Esophagus muscularis mucosa (tissue), 4 donors: ENCODE results near the gene CPNE7. TPM values are rescaled to one million over a fixed set of nuclear protein-coding genes. Genes with fewer than 3 reads are reported as not detected.
"Not testable (repeated sequence)": the region's sequence is repeated elsewhere in the genome, so short reads cannot be mapped to it uniquely, and the experiment has no call there.

Experiments used
- DNase-seq: peaks from one replicate; pipeline ENCODE4 v3.0.0-alpha.2; 2017; ENCODE audit errors: extremely low spot score
- H3K27ac ChIP-seq, 4 donors: fragments of 200-600 bp; sonication (generic); replicated peaks in 1 of 4; 1 replicate in 3 of 4; 2 replicates in 1 of 4; pipeline ENCODE4 v1.5.1; 2016 to 2019; ENCODE audit warnings: mild to moderate bottlenecking in 1 of 4
- H3K27me3 ChIP-seq, 4 donors: fragments of 200-600 bp; sonication (generic); one replicate each; pipeline versions ENCODE4 v1.5.1 to v1.6.0; 2016 to 2019
- H3K36me3 ChIP-seq, 4 donors: fragments of 200-600 bp; sonication (generic); one replicate each; pipeline ENCODE4 v1.5.1; 2016 to 2019
- H3K4me1 ChIP-seq, 4 donors: fragments of 200-600 bp; sonication (generic); one replicate each; pipeline ENCODE4 v1.5.1; 2016 to 2019
- H3K4me3 ChIP-seq, 4 donors: fragments of 200-600 bp; sonication (generic); 1 replicate in 2 of 4; 2 replicates in 2 of 4; pipeline ENCODE4 v1.5.1; 2016 to 2019; ENCODE audit warnings: mild to moderate bottlenecking in 4 of 4, moderate library complexity in 1 of 4
- H3K9me3 ChIP-seq, 4 donors: fragments of 200-600 bp; sonication (generic); 1 replicate in 3 of 4; 2 replicates in 1 of 4; pipeline ENCODE4 v1.5.1; 2016 to 2019
- EP300 ChIP-seq: sonication (generic); formaldehyde crosslinking; IDR thresholded peaks from one replicate; pipeline ENCODE4 v1.6.1; 2017; ENCODE audit warnings: antibody characterized with exemption
- POLR2A ChIP-seq: fragments of 450-650 bp; IDR thresholded peaks from one replicate; pipeline ENCODE4 v1.6.1; 2017; ENCODE audit warnings: antibody characterized with exemption, moderate library complexity, mild to moderate bottlenecking, low read depth
- POLR2AphosphoS5 ChIP-seq, 2 donors: sonication (generic); formaldehyde crosslinking; IDR thresholded peaks; one replicate each; pipeline ENCODE4 v1.6.1; 2017; ENCODE audit warnings: antibody characterized with exemption in 2 of 2
- WGBS: methylation state at CpG from one replicate; pipeline ENCODE4 v1.1.5; 2018; 5-methylcytosine and 5-hydroxymethylcytosine counted together
- intact Hi-C: fragments of 100-400 bp; cut with DNase I; formaldehyde crosslinking; loops from one replicate; pipeline ENCODE4 v1.15.1; 2023
- total RNA-seq, 4 donors: library from RNA; depleted of rRNA; stranded (reverse); fragments of >200 nt; gene quantifications; one replicate each; pipeline versions ENCODE4 v1.1.0 to v1.2.1, GENCODE V29; 2016
- TF ChIP-seq, protein P1 (sequence below), 3 experiments: fragments of 200-600 bp in 2 of 3; fragments of 450-650 bp in 1 of 3; sonication (generic) in 2 of 3; IDR thresholded peaks; one replicate each; pipeline ENCODE4 v1.5.1; 2017 to 2019; ENCODE audit warnings: antibody characterized with exemption in 3 of 3, mild to moderate bottlenecking in 2 of 3, moderate library complexity in 1 of 3

Gene CPNE7
- total RNA-seq, 4 donors from 2014 or later = 0.83 to 1.7 (median 1.4) TPM; not detected in 1

DNA sequence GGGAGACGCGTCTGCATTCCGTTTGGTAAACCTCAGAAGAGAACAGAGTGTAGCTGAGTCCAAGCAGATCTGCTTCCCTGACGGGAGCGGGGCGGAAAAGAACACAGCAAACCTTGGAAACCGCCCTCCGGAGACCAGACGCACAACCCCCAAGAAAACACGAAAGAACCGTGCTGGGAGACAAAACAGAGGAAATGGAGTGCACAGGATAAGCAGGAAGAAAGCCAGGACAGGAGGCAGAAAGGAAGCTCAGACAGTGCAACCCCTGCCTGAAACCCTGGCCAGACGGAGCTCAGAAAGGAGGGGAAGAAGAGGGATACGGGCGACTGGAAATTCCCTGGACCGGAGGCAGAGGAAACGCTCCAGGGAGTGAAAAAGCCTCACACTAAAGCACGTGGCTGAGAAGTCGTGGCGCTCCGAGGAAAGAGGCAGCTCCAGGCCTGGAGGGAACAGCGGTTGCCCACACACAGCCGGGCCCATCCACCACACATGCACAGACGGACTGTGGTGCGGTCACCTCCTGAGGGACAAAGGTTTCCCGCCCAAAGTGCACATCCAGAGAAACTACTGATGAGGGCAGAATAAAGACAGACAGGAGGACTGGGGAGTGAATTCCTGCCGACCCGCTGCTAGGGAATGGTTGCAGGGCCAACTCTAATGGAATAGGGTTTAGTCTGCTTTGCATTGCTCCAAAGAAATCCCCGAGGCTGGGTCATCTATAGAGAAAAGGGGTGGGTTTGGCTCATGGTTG, 48.1 kb downstream of the CPNE7 start:
- peak overlapping the region in 1 of 4 donors; percentile 30 for H3K27ac ChIP-seq
- H3K4me1 ChIP-seq = peaks cover 0 to 4% (median 0%) of the 10 kb centered on the region in 4 donors
- no peak for DNase-seq
- WGBS = 36% methylated on average over 28 of the region's 28 CpGs
- no peak overlapping the region for H3K4me3 ChIP-seq
- H3K27me3 ChIP-seq = peaks cover 0 to 49% (median 3%) of the 10 kb centered on the region in 4 donors
- H3K9me3 ChIP-seq = no peaks in the 10 kb centered on the region
- TF ChIP-seq POLR2AphosphoS5 (IDR thresholded peaks at IDR 0.05) (no peak), POLR2A (no peak), EP300 (no peak)
- TF ChIP-seq, protein P1, sequence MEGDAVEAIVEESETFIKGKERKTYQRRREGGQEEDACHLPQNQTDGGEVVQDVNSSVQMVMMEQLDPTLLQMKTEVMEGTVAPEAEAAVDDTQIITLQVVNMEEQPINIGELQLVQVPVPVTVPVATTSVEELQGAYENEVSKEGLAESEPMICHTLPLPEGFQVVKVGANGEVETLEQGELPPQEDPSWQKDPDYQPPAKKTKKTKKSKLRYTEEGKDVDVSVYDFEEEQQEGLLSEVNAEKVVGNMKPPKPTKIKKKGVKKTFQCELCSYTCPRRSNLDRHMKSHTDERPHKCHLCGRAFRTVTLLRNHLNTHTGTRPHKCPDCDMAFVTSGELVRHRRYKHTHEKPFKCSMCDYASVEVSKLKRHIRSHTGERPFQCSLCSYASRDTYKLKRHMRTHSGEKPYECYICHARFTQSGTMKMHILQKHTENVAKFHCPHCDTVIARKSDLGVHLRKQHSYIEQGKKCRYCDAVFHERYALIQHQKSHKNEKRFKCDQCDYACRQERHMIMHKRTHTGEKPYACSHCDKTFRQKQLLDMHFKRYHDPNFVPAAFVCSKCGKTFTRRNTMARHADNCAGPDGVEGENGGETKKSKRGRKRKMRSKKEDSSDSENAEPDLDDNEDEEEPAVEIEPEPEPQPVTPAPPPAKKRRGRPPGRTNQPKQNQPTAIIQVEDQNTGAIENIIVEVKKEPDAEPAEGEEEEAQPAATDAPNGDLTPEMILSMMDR (IDR thresholded peaks at IDR 0.05) = no peak
- H3K36me3 ChIP-seq = no peaks in the 10 kb centered on the region
- intact Hi-C loops = no loop called here

DNA sequence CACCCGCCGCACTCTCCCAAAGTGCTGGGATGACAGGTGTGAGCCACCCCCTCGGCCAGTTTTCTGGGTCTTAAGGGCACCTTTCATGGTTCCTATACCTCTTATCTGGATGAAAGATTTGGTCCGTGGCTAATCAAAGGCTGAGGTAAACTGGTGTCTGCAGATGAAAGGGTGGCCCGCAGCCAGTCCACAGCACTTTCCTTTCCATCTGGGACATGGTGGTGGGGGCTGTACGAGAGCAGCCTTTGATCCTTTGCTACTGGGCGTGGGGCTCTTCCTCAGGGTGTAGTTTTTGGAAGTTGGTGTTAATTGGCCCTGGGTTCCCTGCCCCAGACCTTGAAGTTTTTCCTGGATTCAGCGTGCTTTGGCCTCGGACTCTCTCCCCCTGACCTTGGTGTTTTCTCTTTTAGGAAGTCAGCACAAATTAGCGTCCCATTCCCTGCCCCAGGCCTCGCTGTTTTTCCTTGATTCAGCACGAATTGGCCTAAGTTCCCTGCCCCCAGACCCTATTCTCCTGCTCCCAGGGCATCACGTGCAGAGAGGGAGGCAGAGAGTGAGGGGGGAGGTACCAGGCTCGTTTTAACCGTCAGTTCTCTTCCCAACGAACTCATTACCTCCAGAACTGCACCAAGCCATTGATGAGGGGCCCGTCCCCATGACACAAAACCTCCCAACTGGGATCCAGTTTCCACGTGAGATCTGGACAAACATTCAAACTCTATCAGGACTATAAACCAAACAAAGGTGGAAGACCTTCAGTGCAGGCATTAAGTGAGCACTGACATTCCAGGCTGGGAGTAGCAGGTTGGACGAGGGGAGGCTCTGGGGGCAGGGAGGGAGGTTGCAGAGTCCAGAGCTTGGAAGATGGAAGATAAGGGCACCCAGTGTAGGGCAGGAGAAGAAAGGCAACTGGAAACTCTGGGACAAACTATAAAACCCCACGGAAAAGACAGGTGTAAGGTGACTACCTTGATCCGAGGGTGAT, 49.5 kb downstream of the CPNE7 start:
- Histone ChIP-seq H3K4me3 (no peak overlapping the region), H3K27me3 (peaks cover 0 to 45% (median 2%) of the 10 kb centered on the region in 4 donors)
- intact Hi-C loops = no loop called here

GRCh38 chr16:89629827-89630610, 54.5 kb downstream of the CPNE7 start:
- Histone ChIP-seq H3K36me3 (no peaks in the 10 kb centered on the region), H3K4me1 (no peaks in the 10 kb centered on the region), H3K9me3 (peaks cover 0 to 4% (median 0%) of the 10 kb centered on the region in 4 donors), H3K4me3 (no peak overlapping the region), H3K27ac (no peak overlapping the region), H3K27me3 (peaks cover 0 to 42% (median 6%) of the 10 kb centered on the region in 4 donors)
- TF ChIP-seq POLR2AphosphoS5 (IDR thresholded peaks at IDR 0.05) (no peak), POLR2A (no peak), EP300 (no peak)
- TF ChIP-seq, protein P1 (IDR thresholded peaks at IDR 0.05) = no peak
- WGBS = 92% methylated on average over 10 of the region's 17 CpGs
- intact Hi-C loops = no loop called here
- no peak for DNase-seq

More for the DNA sequence above, 49.5 kb downstream of the CPNE7 start:
- Histone ChIP-seq H3K9me3 (peaks cover 0 to 3% (median 0%) of the 10 kb centered on the region in 4 donors), H3K4me1 (peaks cover 0 to 4% (median 0%) of the 10 kb centered on the region in 4 donors), H3K27ac (no peak overlapping the region), H3K36me3 (no peaks in the 10 kb centered on the region)
- TF ChIP-seq EP300 (no peak), POLR2A (no peak), POLR2AphosphoS5 (IDR thresholded peaks at IDR 0.05) (no peak)
- TF ChIP-seq, protein P1 (IDR thresholded peaks at IDR 0.05) = no peak
- no peak for DNase-seq
- 62% methylated on average over 21 of the region's 21 CpGs for WGBS

- Histone ChIP-seq H3K4me3 (no peak overlapping the region), H3K36me3 (no peaks in the 10 kb centered on the region), H3K4me1 (no peaks in the 10 kb centered on the region), H3K27ac (no peak overlapping the region), H3K9me3 (peaks cover 0 to 4% (median 0%) of the 10 kb centered on the region in 4 donors), H3K27me3 (peaks cover 0 to 44% (median 6%) of the 10 kb centered on the region in 4 donors)
- TF ChIP-seq POLR2AphosphoS5 (IDR thresholded peaks at IDR 0.05) = no peak
- TF ChIP-seq POLR2A = no peak
- TF ChIP-seq EP300 = no peak
- TF ChIP-seq, protein P1 (IDR thresholded peaks at IDR 0.05) = no peak
- 82% methylated on average over 11 of the region's 19 CpGs for WGBS
- intact Hi-C loops = no loop called here
- no peak for DNase-seq
These were observed 57.6 kb downstream of the CPNE7 start for GRCh38 chr16:89633064-89633631.

DNA sequence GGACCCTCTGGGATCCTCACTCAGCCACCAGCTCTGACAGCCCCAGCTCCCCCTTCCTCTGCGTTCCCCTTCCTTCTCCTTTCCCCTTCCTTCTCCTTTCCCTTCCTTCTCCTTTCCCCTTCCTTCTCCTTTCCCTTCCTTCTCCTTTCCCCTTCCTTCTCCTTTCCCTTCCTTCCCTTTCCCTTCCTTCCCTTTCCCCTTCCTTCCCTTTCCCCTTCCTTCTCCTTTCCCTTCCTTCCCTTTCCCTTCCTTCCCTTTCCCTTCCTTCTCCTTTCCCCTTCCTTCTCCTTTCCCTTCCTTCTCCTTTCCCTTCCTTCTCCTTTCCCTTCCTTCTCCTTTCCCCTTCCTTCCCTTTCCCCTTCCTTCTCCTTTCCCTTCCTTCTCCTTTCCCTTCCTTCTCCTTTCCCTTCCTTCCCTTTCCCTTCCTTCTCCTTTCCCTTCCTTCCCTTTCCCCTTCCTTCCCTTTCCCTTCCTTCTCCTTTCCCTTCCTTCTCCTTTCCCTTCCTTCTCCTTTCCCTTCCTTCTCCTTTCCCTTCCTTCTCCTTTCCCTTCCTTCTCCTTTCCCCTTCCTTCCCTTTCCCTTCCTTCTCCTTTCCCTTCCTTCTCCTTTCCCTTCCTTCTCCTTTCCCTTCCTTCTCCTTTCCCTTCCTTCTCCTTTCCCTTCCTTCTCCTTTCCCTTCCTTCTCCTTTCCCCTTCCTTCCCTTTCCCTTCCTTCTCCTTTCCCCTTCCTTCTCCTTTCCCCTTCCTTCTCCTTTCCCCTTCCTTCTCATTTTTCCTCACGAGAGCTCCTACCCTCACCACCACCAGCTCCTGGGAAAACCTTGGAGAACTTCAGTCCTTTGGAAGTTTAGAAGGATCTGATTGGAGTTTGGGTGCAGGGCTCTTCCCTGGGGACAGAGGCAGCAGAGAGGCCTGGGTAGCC, 59.2 kb downstream of the CPNE7 start:
- intact Hi-C loops, H3K4me3 ChIP-seq, H3K4me1 ChIP-seq, H3K36me3 ChIP-seq, H3K27ac ChIP-seq, H3K9me3 ChIP-seq, DNase-seq: not testable (repeated sequence)
- 75% methylated on average over 2 of the region's 2 CpGs for WGBS
- H3K27me3 ChIP-seq = peaks cover 0 to 44% (median 6%) of the 10 kb centered on the region in 4 donors
